Measurements from ENCODE around the gene ACER3. TPM values are rescaled to one million over a fixed set of nuclear protein-coding genes. Genes with fewer than 3 reads are reported as not detected.

Gene ACER3
- total and polyA plus RNA-seq, 2 of the 4 experiments (the other 2 are of a cell fraction) = 3.5 to 10.0 TPM

- Histone ChIP-seq H2AK5ac (ENCODE audit: low read depth, low read length) (no peak overlapping the region), H3K4me1 (ENCODE audit: control insufficient read depth, insufficient read depth, low read length) (peaks cover 5% of the 10 kb centered on the region; the same call in 1 of the 2 replicates), H3K18ac (ENCODE audit: low read depth, low read length) (no peak overlapping the region), H3K27ac (ENCODE audit: insufficient read depth, low read length) (no peak overlapping the region), H3K27me3 (ENCODE audit: control insufficient read depth, insufficient read depth, low read length) (peaks cover 58% of the 10 kb centered on the region), H4K8ac (ENCODE audit: low read depth in 2 of 2, low read length in 2 of 2) (no peak overlapping the region), H2BK5ac (ENCODE audit: low read depth, low read length, poor library complexity, severe bottlenecking) (no peak overlapping the region), H2BK15ac (ENCODE audit: low read depth, low read length) (no peak overlapping the region), H4K5ac (ENCODE audit: low read depth, low read length) (no peak overlapping the region), H3K23ac (ENCODE audit: low read depth, low read length) (no peak overlapping the region), H3K4ac (ENCODE audit: low read depth, low read length) (no peak overlapping the region), H3K9ac (ENCODE audit: low read depth, low read length) (no peak overlapping the region), H3K9me3 (ENCODE audit: control insufficient read depth, insufficient read depth, low read length) (no peaks in the 10 kb centered on the region), H4K91ac (ENCODE audit: insufficient read depth, low read depth, low read length) (no peak overlapping the region), H3K36me3 (ENCODE audit: control insufficient read depth, insufficient read depth, low read length) (no peaks in the 10 kb centered on the region), H3K4me3 (ENCODE audit: insufficient read depth, low read depth, low read length) (no peak overlapping the region), H3K56ac (ENCODE audit: extremely low read depth, insufficient read depth, low read length) (no peak overlapping the region), H3K14ac (replicated peaks; ENCODE audit: low read depth, low read length) (no peak overlapping the region), H3K4me2 (ENCODE audit: low read depth, low read length) (no peak overlapping the region), H3K9me1 (ENCODE audit: insufficient read depth, low read length) (peaks cover 3% of the 10 kb centered on the region; the same call in 1 of the 2 replicates), H4K20me1 (ENCODE audit: insufficient read depth, low read length) (no peaks in the 10 kb centered on the region), H2AK9ac (replicated peaks; ENCODE audit: low read depth, low read length, poor library complexity) (no peak overlapping the region), H3K79me1 (ENCODE audit: low read depth in 1 of 2, low read length in 2 of 2) (no peaks in the 10 kb centered on the region), H2BK120ac (ENCODE audit: low read depth, low read length) (no peak overlapping the region), H2AFZ (replicated peaks; ENCODE audit: low read length, poor library complexity) (no peak overlapping the region), H2BK20ac (ENCODE audit: low read depth, low read length) (no peak overlapping the region)
- no CpG with 5 or more reads among the region's 2 CpGs for WGBS, 2 experiments (ENCODE audit: extremely low coverage in 2 of 2, insufficient read length in 1 of 2)
- dilution Hi-C loops (cut with HindIII; ENCODE audit: low sequenced_read_pairs, unreplicated experiment) = no loop called here
- intact Hi-C loops (cut with micrococcal nuclease) = no loop called here
- POLR2A ChIA-PET (ENCODE audit: unreplicated experiment) = no interaction called here
- no peak for TF ChIP-seq RAD21 (IDR thresholded peaks at IDR 0.05; ENCODE audit: low read length)
- CTCF ChIA-PET = interaction anchor here (1.5 kb wide), 1 partner anchor 84 kb away, joined by 3 read pairs; no protein-coding TSS in a partner anchor
- BruUV-seq (replicated peaks) = no TSS peak
- in situ Hi-C loops (cut with MboI; ENCODE audit: low sequenced_read_pairs) = no loop called here
- ATAC-seq (ENCODE audit: low read depth) = no peak
- DNase-seq = no peak
Measured at GRCh38 chr11:76835036-76835435, 25.7 kb upstream of the ACER3 start.
